K562 (cell line): ENCODE measurements around the gene PRR35. TPM values are rescaled to one million over a fixed set of nuclear protein-coding genes. Genes with fewer than 3 reads are reported as not detected.

Source experiments
- ADNP ChIP-seq: fragments of 200-800 bp; sonication (Bioruptor generic); IDR thresholded peaks from 2 replicates; pipeline ENCODE4 v1.6.1; 2016; ENCODE audit warnings: missing genetic modification characterization, missing compliant biosample characterization
- CBFA2T2 ChIP-seq: fragments of 450-650 bp; conservative IDR thresholded peaks from 2 replicates; pipeline ENCODE4 v1.6.1; 2017; ENCODE audit warnings: mild to moderate bottlenecking
- FOXK2 ChIP-seq, 2 experiments: fragments of 450-650 bp; IDR thresholded peaks in 1 of 2; conservative IDR thresholded peaks in 1 of 2; 2 replicates each; pipeline ENCODE4 v1.6.1; 2016; ENCODE audit warnings: low read depth in 2 of 2, mild to moderate bottlenecking in 1 of 2
- GMEB1 ChIP-seq: fragments of 250-450 bp; sonication (Bioruptor Pico); IDR thresholded peaks from 2 replicates; pipeline ENCODE4 v1.4.0; 2020; ENCODE audit warnings: mild to moderate bottlenecking
- PURB ChIP-seq: sonication (generic); formaldehyde crosslinking; IDR thresholded peaks from 2 replicates; pipeline ENCODE4 v1.9.0; 2021; ENCODE audit warnings: low read depth, mild to moderate bottlenecking, missing genetic modification reagents
- RBBP5 ChIP-seq: fragments of 200-600 bp; sonication (generic); IDR thresholded peaks from 2 replicates; pipeline ENCODE4 v1.6.1; 2012; ENCODE audit warnings: borderline replicate concordance, mild to moderate bottlenecking, low read length, control low read depth, inconsistent platforms; ENCODE audit not compliant: insufficient read depth, poor library complexity, severe bottlenecking
- RBM39 ChIP-seq: fragments of 200-400 bp; formaldehyde crosslinking; optimal IDR thresholded peaks from 2 replicates; pipeline ENCODE3; 2018; ENCODE audit warnings: low read depth, low read length
- SIN3B ChIP-seq: fragments of 450-650 bp; IDR thresholded peaks from 2 replicates; pipeline ENCODE4 v1.6.1; 2017; ENCODE audit warnings: low read depth, mild to moderate bottlenecking, moderate library complexity
- SNRNP70 ChIP-seq: fragments of 200-400 bp; formaldehyde crosslinking; optimal IDR thresholded peaks from 2 replicates; pipeline ENCODE3; 2017; ENCODE audit warnings: low read depth, low read length
- ZKSCAN8 ChIP-seq: fragments of 200-800 bp; sonication (Bioruptor generic); IDR thresholded peaks from 2 replicates; pipeline ENCODE4 v1.6.1; 2016; ENCODE audit warnings: missing genetic modification characterization, missing compliant biosample characterization
- ZNF282 ChIP-seq: sonication (generic); formaldehyde crosslinking; IDR thresholded peaks from 2 replicates; pipeline ENCODE4 v1.8.1; 2023; ENCODE audit warnings: missing genetic modification reagents
- ZNF583 ChIP-seq: fragments of 250-450 bp; sonication (Bioruptor Pico); IDR thresholded peaks from 2 replicates; pipeline ENCODE4 v1.4.0; 2020
- ZNF75A ChIP-seq: fragments of 450-650 bp; formaldehyde crosslinking; IDR thresholded peaks from 2 replicates; pipeline ENCODE4 v1.4.0; 2020; ENCODE audit warnings: mild to moderate bottlenecking
- ZNF764 ChIP-seq: fragments of 250-450 bp; sonication (Bioruptor Pico); IDR thresholded peaks from 2 replicates; pipeline ENCODE4 v1.4.0; 2020; ENCODE audit warnings: low read depth, mild to moderate bottlenecking, moderate library complexity
- ZNF79 ChIP-seq: fragments of 250-450 bp; sonication (Bioruptor Pico); IDR thresholded peaks from 2 replicates; pipeline ENCODE4 v1.4.0; 2020; ENCODE audit warnings: low read depth, mild to moderate bottlenecking, moderate library complexity
- polyA plus RNA-seq, 8 experiments: library from polyadenylated mRNA; depleted of rRNA in 4 of 8; stranded (reverse) in 5 of 8; unstranded in 3 of 8; fragments of >200 nt; fragmentation: Nextera tagmentation in 2 of 8; fragmentation: Illumina TruSeq in 1 of 8; extraction: Ambion mirVana in 2 of 8; extraction: Trizol in 1 of 8; gene quantifications; 2 replicates each; pipeline versions ENCODE4 v1.2.1 to v1.2.3, GENCODE V29; 2011 to 2014; ENCODE audit warnings: inconsistent platforms in 1 of 8, missing spikeins in 1 of 8
- total RNA-seq, 7 experiments: library from RNA; depleted of rRNA in 6 of 7; stranded (reverse); fragments of >200 nt in 6 of 7; fragmentation: Illumina TruSeq in 2 of 7; extraction: Trizol in 2 of 7; gene quantifications; 2 replicates each; pipeline versions ENCODE4 v1.2.1 to v1.2.3, GENCODE V29; 2011 to 2021; ENCODE audit warnings: low replicate concordance in 1 of 7
- TF ChIP-seq, protein P1 (sequence below): fragments of 250-450 bp; sonication (Bioruptor Pico); IDR thresholded peaks from 2 replicates; pipeline ENCODE4 v1.5.0; 2020; ENCODE audit warnings: mild to moderate bottlenecking, borderline replicate concordance
- TF ChIP-seq, protein P2 (sequence below): fragments of 450-650 bp; IDR thresholded peaks from 2 replicates; pipeline ENCODE4 v1.6.1; 2018; ENCODE audit not compliant: partially characterized antibody
- TF ChIP-seq, protein P3 (sequence below): sonication (generic); formaldehyde crosslinking; IDR thresholded peaks from 2 replicates; pipeline ENCODE4 v1.8.1; 2023; ENCODE audit warnings: mild to moderate bottlenecking, missing genetic modification reagents, moderate library complexity
- TF ChIP-seq, protein P4 (sequence below): fragments of 250-450 bp; sonication (Bioruptor Pico); IDR thresholded peaks from 2 replicates; pipeline ENCODE4 v1.8.0; 2021; ENCODE audit warnings: moderate library complexity, mild to moderate bottlenecking, inconsistent platforms

The PRR35 gene
- total and polyA plus RNA-seq, 9 of the 15 experiments (the other 6 are each of a cell fraction or from before 2014, with no cell fraction given): 0.17 to 0.45 (median 0.21) TPM; not detected in 5

DNA sequence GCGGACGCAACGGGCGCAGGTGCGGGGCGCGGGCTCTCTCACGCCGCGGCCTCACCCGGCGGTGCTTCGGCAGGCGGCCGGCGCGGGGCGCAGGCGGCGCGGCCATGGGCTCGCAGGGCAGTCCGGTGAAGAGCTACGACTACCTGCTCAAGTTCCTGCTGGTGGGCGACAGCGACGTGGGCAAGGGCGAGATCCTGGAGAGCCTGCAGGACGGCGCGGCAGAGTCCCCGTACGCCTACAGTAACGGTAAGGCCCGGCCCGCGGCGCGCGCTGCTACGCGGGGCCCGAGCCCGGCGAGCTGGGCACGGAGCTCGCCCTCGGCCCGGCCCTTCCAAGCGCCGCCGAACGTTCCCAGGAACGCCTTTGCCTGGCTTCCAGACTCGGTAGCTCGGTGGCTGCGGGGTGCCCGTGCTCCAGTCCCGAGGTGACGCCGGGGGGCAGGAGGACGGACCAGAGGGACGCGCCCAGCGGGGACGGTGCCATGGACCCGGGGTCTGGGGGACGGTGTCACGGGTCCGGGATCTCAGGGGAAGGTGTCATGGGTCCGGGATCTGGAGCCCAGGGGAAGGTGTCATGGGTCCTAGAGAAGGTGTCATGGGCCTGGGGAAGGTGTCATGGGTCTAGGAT, 30.1 kb downstream of the PRR35 start (continued):
- no peak for TF ChIP-seq ZNF583 (CRISPR knock-in tag)
- TF ChIP-seq, protein P1, sequence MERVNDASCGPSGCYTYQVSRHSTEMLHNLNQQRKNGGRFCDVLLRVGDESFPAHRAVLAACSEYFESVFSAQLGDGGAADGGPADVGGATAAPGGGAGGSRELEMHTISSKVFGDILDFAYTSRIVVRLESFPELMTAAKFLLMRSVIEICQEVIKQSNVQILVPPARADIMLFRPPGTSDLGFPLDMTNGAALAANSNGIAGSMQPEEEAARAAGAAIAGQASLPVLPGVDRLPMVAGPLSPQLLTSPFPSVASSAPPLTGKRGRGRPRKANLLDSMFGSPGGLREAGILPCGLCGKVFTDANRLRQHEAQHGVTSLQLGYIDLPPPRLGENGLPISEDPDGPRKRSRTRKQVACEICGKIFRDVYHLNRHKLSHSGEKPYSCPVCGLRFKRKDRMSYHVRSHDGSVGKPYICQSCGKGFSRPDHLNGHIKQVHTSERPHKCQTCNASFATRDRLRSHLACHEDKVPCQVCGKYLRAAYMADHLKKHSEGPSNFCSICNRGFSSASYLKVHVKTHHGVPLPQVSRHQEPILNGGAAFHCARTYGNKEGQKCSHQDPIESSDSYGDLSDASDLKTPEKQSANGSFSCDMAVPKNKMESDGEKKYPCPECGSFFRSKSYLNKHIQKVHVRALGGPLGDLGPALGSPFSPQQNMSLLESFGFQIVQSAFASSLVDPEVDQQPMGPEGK (CRISPR knock-in tag): no peak
- TF ChIP-seq GMEB1 (CRISPR knock-in tag): 0 out of 2 replicates have a peak, but pooled peaks have one; percentile 3
- TF ChIP-seq PURB (CRISPR knock-in tag): no peak
- no peak for TF ChIP-seq RBM39
- TF ChIP-seq FOXK2 (conservative IDR thresholded peaks at IDR 0.05 in 1 of 2, IDR thresholded peaks at IDR 0.05 in 1 of 2; ENCODE audit: low read depth in 2 of 2): no peak
- TF ChIP-seq ZNF79 (CRISPR knock-in tag): no peak
- TF ChIP-seq ZNF75A (CRISPR knock-in tag): no peak
- no peak for TF ChIP-seq ZKSCAN8 (CRISPR knock-in tag)
- no peak for TF ChIP-seq ZNF764
- no peak for TF ChIP-seq SNRNP70
- TF ChIP-seq ZNF282: peak; percentile 77; the same call in 1 of the 2 replicates
- TF ChIP-seq, protein P2, sequence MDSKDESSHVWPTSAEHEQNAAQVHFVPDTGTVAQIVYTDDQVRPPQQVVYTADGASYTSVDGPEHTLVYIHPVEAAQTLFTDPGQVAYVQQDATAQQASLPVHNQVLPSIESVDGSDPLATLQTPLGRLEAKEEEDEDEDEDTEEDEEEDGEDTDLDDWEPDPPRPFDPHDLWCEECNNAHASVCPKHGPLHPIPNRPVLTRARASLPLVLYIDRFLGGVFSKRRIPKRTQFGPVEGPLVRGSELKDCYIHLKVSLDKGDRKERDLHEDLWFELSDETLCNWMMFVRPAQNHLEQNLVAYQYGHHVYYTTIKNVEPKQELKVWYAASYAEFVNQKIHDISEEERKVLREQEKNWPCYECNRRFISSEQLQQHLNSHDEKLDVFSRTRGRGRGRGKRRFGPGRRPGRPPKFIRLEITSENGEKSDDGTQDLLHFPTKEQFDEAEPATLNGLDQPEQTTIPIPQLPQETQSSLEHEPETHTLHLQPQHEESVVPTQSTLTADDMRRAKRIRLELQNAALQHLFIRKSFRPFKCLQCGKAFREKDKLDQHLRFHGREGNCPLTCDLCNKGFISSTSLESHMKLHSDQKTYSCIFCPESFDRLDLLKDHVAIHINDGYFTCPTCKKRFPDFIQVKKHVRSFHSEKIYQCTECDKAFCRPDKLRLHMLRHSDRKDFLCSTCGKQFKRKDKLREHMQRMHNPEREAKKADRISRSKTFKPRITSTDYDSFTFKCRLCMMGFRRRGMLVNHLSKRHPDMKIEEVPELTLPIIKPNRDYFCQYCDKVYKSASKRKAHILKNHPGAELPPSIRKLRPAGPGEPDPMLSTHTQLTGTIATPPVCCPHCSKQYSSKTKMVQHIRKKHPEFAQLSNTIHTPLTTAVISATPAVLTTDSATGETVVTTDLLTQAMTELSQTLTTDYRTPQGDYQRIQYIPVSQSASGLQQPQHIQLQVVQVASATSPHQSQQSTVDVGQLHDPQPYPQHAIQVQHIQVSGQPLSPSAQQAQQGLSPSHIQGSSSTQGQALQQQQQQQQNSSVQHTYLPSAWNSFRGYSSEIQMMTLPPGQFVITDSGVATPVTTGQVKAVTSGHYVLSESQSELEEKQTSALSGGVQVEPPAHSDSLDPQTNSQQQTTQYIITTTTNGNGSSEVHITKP: no peak
- peak; percentile 30; the same call in 1 of the 2 replicates for TF ChIP-seq SIN3B
- peak; percentile 61 for TF ChIP-seq RBBP5
- TF ChIP-seq ADNP (tag): no peak
- TF ChIP-seq, protein P3, sequence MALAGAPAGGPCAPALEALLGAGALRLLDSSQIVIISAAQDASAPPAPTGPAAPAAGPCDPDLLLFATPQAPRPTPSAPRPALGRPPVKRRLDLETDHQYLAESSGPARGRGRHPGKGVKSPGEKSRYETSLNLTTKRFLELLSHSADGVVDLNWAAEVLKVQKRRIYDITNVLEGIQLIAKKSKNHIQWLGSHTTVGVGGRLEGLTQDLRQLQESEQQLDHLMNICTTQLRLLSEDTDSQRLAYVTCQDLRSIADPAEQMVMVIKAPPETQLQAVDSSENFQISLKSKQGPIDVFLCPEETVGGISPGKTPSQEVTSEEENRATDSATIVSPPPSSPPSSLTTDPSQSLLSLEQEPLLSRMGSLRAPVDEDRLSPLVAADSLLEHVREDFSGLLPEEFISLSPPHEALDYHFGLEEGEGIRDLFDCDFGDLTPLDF (CRISPR knock-in tag): no peak; the same call in 1 of the 2 replicates
- TF ChIP-seq, protein P4, sequence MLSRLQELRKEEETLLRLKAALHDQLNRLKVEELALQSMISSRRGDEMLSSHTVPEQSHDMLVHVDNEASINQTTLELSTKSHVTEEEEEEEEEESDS (CRISPR knock-in tag): no peak
- TF ChIP-seq CBFA2T2: no peak
